Heart left ventricle (tissue), 13 donors: ENCODE data around the gene CHCHD3.

Source experiments
- CTCF ChIP-seq, 12 donors: fragments of 200-600 bp; sonication (generic) in 4 of 12; IDR thresholded peaks; one replicate each; pipeline versions ENCODE4 v1.5.0 to v1.8.0; 2018 to 2022; ENCODE audit warnings: antibody characterized with exemption in 12 of 12, mild to moderate bottlenecking in 5 of 12
- POLR2A ChIP-seq, 2 donors: fragments of 450-650 bp; IDR thresholded peaks; one replicate each; pipeline ENCODE4 v1.6.1; 2017; ENCODE audit warnings: antibody characterized with exemption in 2 of 2, mild to moderate bottlenecking in 2 of 2, moderate library complexity in 2 of 2
- donor health status: ischemic (EF 13 %, LVEDD 7.1; RV severe dilation, severe dysfunction).
- donor health status: DM: no; HTN: yes; CAD: no.
- donor health status: DM: no; HTN: no; CAD: no.
- donor health status: ischemic (EF 25% LVEDD 6.9; RV normal size, moderate dysfunction).
- donor health status: ischemic (EF 25% LVEDD 5.7; RV mildly dilated, moderate dysfunction).
- donor health status: ischemic (EF 35%, LVEDD 5.7; RV mildly dilated, moderate dysfunction).
- donor health status: nonischemic (EF 11% LVEDD 7.7; RV severe dilation, severe dysfunction).
- donor health status: DM: yes; HTN: yes; CAD: no.
- donor health status: PGD.
- donor health status: ischemic (EF 29% LVEDD 5.4; RV normal size, mild dysfunction).
- donor health status: nonischemic (EF 23%, LVEDD 6.1; RV moderate dilation, normal function).

- TF ChIP-seq CTCF (IDR thresholded peaks at IDR 0.05) (no peak), POLR2A (IDR thresholded peaks at IDR 0.05) (no peak)
These were observed 134.9 kb downstream of the CHCHD3 start for GRCh38 chr7:132947011-132947410.
